ENCODE measurements around the gene UGGT2.
"Not testable (repeated sequence)": the region's sequence is repeated elsewhere in the genome, so short reads cannot be mapped to it uniquely, and the experiment has no call there.

UGGT2 gene

DNA sequence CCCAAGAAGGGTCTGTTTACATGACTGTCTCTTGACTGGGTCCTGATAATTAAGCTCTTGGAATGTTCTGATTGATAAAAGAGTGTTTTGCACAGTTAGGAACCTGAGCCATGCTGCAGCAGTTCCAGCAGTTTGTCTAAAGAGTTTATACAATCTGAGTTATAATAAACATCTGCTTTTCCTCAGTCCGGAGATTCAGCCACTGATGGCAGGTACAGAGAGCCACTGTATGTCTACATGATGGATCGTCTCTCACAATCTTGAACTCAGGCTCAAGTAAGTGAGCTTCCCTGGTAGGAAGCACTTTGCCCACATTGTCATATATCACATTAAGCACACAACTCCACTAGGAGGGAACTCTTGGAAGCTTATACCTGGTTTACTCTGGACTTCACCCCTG is 84.3 kb downstream of the UGGT2 start:
- DNase-seq (ENCODE audit: low read depth), result no peak

DNA sequence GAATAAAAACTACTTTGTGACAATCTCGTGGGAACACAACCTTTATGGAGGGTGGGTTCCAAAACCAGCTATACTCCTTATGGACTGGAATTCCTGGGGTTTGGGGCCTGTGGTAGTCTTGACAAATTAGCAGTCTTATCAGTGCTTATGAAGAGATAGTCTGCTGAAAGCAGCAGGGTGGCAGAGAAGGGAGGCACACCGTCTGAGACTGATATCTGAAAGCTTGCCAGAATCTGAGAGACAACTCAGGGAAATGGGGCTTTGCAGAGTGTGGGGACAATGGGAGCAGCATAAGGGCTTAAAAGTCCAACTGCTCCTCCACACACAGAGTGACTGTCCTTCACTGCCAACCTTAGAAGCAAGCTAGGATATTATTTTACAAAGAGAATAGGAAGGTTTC is 95.9 kb downstream of the UGGT2 start:
- DNase-seq (ENCODE audit: low read depth), result no peak

DNA sequence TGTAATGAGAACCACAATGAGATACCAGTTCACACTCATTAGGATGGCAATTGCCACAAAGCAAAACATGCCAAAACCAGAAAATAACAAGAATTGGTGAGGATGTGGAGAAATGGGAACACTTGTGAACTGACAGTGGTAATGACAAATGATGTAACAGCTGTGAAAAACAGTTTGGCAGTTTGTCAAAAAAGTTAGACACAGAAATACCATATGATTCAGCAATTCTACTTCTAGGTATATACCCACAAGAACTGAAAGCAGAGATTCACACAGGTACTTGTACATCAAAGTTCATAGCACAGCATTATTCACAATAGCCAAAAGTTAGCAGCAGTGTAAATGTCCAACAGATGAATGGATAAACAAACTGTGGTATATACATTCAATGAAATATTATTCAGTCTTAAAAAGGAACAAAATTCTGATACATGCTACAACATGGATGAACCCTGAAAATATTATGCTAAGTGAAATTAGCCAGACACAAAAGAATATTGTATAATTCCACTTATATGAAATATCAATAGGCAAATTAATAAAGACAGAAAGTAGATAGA is 96.5 kb downstream of the UGGT2 start:
- DNase-seq (ENCODE audit: low read depth), result no peak

DNA sequence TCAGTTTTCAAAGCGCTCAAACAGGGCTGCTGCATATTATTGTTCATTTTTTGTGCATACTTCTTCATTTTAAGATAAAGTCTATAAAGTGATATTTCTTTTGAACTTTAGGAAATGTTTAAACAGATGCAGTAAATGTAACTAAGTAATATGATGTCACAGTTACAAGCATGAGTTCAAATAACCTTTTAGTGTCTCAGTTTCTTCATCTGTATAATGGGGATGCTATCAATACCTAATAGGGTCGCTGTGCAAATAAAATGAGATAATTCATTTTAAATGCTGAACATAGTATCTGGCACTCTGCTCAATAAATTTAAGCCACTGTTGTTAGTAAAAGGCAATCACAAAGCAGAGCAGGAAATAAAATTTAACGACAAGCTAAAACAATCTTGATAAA is 97.5 kb downstream of the UGGT2 start:
- DNase-seq (ENCODE audit: low read depth), result no peak

DNA sequence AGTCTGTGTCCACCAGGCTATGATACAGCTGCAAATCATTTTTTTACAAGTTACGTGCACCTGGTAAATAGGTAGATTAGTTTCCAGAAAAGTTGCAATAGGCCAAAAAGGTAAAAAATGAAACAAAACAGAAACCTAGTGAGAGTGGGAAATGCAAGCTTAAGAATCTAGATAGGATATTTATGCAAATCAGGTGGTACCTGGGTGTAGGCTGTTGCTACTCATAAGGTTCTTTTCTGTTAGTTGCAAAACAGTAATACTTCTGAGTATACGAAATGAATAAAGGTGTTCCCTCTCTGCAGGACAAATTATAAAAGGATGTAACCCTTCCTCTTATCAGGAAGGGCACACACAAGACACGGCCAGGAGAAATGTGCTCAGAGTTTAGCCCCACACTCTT is 97.9 kb downstream of the UGGT2 start:
- DNase-seq (ENCODE audit: low read depth), result no peak

DNA sequence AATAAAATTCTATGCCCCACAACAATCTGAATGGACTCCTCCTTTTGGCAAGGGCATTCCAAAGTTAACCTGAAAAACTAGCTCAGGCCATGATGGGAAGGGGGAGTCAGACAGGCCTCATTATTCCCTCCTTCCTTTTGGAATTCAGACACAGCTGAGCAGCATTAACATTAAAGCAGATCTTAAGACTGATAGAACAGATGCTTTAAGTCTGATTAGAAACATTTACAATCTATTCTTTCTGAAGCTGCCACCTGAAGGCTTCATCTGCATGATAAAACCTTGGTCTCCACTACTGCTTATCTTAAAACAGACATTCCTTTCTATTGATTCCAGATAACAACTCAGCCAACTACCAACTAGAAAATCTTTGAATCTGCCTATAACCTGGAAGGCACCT is 98.9 kb downstream of the UGGT2 start:
- DNase-seq (ENCODE audit: low read depth), result no peak

DNA sequence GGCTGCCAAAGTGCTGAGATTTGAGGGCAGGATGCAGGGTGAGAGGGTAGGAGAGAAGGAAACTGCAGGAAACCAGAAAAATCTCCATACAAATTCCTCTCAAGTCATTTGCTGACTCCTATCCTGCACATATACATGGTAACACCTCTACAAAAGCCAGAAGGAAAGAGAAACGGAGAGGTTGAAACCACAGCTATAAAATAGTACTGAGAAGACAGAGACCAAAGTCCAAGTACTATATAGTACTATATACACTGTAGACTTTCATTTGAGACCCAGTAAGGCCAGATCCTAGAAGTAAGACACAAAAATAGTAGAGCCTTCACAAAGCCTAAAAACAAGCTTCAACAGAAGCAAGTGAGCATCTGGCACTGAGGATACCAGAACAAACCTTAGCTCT is 103.1 kb downstream of the UGGT2 start:
- DNase-seq (ENCODE audit: low read depth), result no peak

DNA sequence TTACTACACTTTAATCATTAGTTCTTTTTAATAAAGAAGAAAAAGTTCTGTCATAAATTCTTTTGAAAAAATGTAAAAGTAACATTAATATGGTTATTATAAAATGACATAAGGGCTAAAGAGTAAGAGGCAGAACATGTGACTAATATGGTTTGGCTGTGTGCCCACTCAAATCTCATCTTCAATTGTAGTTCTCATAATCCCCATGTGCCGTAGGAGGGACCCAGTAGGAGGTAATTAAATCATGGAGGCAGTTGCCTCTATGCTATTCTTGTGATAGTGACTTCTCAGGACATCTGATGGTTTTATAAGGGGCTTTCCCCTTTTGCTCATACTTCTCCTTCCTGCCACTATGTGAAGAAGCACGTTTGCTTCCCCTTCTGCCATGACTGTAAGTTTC is 104.5 kb downstream of the UGGT2 start:
- DNase-seq (ENCODE audit: low read depth), result no peak

DNA sequence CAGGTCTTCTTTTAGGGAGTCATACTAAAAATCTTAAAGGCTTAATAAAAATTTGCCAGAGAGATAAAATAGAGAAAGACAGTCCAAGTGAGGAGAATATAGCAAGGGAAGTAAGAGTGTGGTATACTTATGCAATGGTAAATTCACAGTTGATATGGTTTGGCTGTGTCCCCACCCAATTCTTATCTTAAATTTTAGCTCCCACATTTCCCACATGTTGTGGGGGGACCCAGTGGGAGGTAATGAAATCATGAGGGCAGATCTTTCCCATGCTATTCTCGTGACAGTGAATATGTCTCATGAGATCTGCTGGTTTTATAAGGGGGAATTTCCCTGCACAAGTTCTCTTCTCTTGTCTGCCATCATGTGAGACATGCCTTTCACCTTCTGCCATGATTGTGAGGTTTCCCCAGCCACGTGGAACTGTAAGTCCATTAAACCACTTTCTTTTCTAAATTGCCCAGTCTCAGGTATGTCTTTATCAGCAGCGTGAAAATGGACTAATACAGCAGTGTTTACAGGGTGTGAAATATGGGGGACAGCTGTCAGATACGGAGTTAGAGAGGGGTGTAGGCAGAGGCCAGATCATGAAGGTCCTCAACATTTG is 115.4 kb downstream of the UGGT2 start:
- DNase-seq (ENCODE audit: low read depth), result no peak

DNA sequence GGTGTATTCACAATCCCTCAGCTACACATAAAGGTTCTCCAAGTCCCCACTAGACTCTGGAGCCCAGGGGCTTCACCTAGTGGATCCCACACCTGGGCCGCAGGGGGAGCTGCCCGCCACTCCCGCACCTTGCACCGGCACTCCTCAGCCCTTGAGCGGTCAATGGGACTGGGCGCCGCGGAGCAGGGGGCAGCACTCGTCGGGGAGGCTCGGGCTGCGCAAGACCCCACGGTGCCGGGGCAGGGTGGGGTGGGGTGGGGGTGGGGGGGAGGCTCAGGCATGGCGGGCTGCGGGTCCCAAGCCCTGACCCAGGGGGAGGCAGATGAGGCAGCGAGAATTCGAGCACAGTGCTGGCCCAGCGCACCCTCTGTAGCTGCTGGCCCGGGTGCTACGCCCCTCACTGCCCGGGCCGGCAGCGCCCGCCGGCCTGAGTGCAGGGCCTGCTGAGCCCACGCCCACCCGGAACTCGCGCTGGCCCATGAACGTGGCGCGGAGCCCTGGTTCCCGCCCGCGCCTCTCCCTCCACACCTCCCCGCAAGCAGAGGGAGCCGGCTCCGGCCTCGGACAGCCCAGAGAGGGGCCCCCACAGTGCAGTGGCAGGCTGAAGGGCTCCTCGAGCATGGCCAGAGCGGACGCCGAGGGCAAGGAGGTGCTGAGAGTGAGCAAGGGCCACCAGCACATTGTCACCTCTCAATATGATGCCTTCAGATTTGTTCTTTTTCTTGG is 121.7 kb downstream of the UGGT2 start:
- no peak for DNase-seq (ENCODE audit: low read depth)

DNA sequence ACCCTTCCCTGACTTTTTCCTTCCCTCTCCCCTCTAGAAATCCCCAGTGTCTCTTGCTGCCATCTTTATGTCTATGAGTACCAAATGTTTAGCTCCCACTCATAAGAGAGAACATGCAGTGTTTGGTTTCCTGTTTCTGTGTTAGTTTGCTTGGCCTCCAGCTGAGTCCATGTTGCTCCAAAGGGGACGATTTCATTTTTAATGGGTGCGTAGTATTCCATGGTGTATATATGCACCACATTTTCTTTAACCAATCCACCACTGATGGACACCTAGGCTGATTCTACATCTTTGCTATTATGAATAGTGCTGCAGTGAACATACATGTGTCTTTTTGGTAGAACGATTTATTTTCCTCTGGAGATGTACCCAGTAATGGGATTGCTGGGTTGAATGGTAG is 123.8 kb downstream of the UGGT2 start:
- DNase-seq (ENCODE audit: low read depth), result no peak

DNA sequence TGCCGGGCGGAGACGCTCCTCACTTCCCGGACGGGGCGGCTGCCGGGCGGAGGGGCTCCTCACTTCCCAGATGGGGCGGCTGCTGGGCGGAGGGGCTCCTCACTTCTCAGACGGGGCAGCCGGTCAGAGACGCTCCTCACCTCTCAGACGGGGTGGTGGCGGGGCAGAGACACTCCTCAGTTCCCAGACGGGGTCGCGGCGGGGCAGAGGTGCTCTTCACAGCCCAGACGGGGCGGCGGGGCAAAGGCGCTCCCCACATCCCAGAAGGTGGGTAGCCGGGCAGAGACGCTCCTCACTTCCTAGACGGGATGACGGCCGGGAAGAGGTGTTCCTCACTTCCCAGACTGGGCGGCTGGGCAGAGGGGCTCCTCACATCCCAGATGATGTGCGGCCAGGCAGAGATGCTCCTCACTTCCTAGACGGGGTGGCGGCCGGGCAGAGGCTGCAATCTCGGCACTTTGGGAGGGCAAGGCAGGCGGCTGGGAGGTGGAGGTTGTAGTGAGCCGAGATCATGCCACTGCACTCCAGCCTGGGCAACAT is 124.8 kb downstream of the UGGT2 start:
- not testable (repeated sequence) for DNase-seq (ENCODE audit: low read depth)

DNA sequence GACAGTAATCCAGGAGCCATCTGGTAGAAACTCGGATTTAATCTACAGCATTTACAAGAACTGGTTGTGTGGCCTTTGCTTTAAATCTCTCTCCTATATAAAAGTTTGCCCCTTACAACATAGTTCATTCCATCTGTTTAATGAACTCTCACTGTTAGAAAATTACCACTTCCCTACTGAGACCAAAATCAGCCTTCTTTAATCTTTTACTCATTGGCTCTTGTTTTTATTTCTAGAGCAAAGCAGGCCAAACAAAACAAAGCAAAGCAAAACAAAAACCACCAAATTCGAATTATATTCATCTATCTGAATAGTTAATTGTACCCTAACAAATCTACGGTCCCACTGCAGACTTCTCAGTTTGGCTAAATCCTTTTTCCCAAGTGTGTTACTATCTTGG is 127.0 kb downstream of the UGGT2 start:
- no peak for DNase-seq (ENCODE audit: low read depth)

DNA sequence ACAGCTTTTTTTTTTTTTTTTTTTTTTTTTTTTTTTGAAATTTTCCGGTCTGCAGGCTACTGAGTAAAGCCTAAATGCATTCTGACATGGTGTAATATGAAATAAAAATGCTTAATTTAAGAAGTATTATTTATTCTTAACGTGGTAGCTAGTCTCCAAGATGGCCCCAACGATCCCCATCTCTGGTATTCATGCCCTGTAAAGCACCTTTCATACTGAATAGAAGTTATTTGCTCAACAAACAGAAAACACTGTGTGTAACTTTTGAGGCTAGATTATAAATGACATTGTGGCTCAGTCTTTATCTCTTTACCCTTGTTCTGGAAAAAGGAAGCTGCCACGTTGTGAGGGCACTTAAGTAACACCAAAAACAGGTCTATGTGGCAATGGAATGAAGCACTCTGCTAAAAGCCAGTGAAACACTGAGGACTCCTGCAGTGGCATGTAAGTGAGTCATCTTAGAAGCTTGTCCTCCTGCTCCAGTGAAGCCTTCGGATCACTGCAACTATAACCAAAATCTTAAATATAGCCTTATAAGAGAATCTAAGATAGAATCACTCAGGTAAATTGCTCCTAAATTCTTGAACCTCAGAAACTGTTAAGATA is 128.7 kb downstream of the UGGT2 start:
- peak; percentile 39 for DNase-seq (ENCODE audit: low read depth)

DNA sequence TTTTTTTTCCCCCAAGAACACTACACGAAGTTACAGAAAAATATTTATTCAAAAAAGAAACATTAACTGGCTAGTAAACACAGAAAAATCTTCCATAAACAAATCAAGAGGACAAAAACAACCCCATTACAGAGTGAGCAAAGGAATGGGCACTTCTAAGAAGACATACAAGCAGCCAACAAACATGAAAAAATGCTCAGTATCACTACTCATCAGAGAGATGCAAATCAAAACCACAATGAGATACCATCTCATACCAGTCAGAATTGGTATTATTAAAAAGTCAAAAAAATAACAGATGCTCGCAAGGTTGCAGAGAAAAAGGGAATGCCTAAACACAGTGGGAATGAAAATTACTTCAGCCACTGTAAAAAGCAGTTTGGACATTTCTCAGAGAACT is 131.7 kb downstream of the UGGT2 start:
- peak; percentile 20 for DNase-seq (ENCODE audit: low read depth)

DNA sequence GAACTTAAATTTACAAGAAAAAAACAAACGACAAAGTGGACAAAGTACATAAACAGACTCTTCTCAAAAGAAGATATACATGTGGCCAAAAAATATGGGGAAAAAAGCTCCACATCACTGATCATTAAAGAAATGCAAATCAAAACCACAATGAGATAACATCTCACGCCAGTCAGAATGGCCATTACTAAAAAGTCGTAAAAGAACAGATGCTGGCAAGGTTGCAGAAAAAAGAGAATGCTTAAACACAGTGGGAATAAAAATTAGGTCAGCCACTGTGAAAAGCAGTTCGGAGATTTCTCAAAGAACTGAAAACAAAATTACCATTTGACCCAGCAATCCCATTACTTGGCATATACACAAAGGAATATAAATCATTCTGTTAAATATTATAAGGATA is 132.7 kb downstream of the UGGT2 start:
- DNase-seq (ENCODE audit: low read depth), result peak; percentile 48

DNA sequence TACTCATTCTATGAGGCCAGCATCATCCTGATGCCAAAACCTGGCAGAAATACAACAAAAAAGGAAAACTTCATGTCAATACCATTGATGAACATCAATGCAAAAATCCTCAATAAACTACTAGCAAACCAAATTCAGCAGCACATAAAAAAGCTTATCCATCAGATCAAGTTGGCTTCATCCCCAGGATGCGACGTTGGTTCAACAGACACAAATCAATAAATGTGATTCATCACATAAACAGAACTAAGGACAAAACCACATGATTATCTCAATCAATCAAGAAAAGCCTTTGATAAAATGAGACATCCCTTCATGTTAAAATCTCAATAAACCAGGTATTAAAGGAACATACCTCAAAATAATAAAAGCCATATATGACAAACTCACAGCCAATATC is 134.3 kb downstream of the UGGT2 start:
- DNase-seq (ENCODE audit: low read depth), result no peak

DNA sequence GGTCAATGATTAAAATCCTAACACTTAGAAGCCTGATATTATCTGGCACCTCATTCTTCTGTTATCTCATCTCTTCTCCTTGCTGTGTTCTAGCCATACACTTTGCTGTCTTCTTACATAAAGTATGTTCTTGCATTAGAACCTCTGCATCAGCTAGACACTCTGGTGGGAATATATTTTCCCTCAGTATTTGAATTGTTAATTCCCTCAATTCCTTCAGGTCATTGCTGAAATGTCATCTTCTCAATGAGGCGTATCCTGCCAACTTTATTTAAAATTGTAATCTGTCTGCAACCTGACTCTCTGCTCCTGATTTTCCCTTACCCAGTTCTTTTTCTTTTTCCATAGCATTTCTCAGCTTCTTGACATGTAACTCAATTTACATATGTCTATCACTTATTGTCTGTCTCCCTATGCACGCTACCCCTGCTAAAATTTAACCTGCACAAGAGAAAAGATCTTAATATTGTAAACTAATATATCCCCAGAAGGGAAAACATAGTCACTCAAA is 138.2 kb downstream of the UGGT2 start:
- DNase-seq (ENCODE audit: low read depth), result no peak

DNA sequence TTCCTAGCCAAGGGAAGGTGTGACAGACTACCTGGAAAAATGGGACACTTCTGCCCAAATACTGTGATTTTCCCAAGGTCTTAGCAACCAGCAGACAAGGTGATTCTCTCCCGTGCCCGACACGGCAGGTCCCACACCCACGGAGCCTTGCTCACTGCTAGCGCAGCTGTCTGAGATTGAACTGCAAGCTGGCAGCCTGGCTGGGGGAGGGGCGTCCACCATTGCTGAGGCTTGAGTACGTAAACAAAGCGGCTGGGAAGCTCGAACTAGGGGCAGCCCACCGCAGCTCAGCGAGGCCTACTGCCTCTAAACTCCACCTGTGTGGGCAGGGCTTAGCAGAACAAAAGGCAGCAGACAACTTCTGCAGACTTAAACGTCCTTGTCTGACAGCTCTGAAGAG is 146.2 kb downstream of the UGGT2 start:
- DNase-seq (ENCODE audit: low read depth), result no peak

DNA sequence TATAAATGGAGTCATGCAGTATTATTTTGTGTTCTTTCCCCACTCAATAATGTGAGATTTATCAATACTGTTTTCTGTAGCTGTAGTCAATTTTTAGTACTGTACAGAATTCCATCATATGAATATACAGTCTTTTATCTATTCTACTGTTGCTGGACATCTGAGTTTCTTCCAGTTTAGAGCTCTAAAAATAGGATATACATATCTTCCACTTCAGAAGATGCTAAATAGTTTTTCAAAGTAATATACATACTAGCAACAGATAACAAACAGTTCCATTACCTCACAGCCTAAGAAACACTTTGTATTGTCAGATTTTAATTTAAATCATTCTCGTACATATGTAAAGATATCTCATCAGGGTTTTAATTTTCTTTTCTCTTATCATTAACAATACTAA is 149.6 kb downstream of the UGGT2 start:
- no peak for DNase-seq (ENCODE audit: low read depth)

DNA sequence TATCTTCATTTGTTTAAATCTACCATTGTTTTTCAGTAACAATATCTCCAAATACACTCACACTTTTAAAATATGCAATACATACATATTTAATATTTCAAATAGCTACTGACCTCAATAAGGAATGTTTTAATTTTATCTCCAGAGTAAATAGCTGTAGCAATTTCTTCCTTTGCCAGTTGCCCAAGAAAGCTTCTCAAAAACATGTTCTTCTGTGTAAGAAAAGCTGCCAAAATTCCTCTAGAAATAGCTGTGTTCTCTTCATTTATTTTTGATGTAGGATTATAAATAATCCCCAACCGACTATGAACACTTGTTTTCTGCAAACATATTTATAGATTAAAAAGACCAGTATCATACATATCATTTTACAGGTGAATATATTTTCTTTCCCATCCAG is 150.5 kb downstream of the UGGT2 start:
- DNase-seq (ENCODE audit: low read depth), result no peak

DNA sequence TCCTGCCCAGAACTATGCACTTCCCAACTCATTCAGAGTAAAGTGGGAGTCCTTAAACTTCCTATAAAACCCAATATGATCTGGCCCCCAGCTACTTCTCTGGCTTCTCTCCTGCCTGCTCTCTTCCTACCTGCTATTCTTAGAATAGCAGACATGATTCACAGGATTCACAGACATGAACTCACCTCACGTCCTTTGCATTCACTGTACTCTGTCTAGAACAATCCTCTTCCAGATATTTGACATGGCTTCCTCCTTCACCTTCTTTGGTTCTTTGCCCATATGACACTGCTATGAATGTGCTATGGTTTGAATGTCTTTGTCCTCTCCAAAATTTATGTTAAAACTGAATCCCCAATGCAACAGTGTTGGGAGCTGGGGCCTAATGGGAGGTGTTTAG is 154.9 kb downstream of the UGGT2 start:
- DNase-seq (ENCODE audit: low read depth), result no peak

DNA sequence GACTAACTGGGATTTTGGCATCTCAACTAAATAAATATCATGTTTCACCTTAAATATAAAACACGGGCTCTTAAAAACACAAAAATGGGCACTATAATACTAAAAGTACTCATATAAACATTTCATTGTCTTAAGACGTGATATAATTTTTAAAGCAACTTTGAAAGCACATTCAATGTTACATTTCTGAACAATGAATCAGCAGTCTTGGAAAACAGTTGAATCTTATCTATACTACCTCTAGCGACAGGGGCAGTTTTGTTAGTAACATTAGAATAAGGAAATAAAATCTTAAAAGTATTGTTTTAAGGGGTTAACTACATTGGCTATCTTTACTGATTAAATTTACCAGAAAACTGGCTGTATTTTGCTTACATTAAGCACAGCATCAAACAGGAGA is 156.9 kb downstream of the UGGT2 start:
- DNase-seq (ENCODE audit: low read depth), result no peak

All from GM04504 (cell line).